Measurements from ENCODE around the gene PKP1.

Gene PKP1

GRCh38 chr1:201304126-201304525 lies 20.8 kb downstream of the PKP1 start (continued):
- TF ChIP-seq PRDM2 (tag by site-specific recombination; IDR thresholded peaks at IDR 0.05; ENCODE audit: borderline replicate concordance) (no peak), ZNF146 (tag by site-specific recombination; IDR thresholded peaks at IDR 0.05) (no peak), ZBTB44 (tag by site-specific recombination; IDR thresholded peaks at IDR 0.05) (no peak)

- Histone ChIP-seq H3K4me3 (ENCODE audit: low read depth, low read length) (no peak overlapping the region), H3K4me1 (ENCODE audit: control insufficient read depth, insufficient read depth, low read length) (no peaks in the 10 kb centered on the region; the same call in 1 of the 2 replicates), H3K36me3 (ENCODE audit: control insufficient read depth in 2 of 2, insufficient read depth in 1 of 2, low read length in 2 of 2) (no peaks in the 10 kb centered on the region), H3K27ac (ENCODE audit: extremely low read depth, low read depth, low read length) (no peak overlapping the region), H3K9me3 (ENCODE audit: control insufficient read depth, insufficient read depth, low read depth, low read length) (no peaks in the 10 kb centered on the region)
- CTCF ChIA-PET = interaction anchor here (0.8 to 1.1 kb wide), 3 partner anchors 8 to 165 kb away, joined by 3 to 4 read pairs (median 3); no protein-coding TSS in a partner anchor
- no peak for TF ChIP-seq ZNF624 (tag by site-specific recombination; IDR thresholded peaks at IDR 0.05)
- TF ChIP-seq ZNF426 (tag by site-specific recombination; IDR thresholded peaks at IDR 0.05) = no peak
- TF ChIP-seq TCF7L2 (IDR thresholded peaks at IDR 0.05; ENCODE audit: borderline replicate concordance, low read depth, low read length) = no peak
- no peak for TF ChIP-seq ZNF626 (tag by site-specific recombination; IDR thresholded peaks at IDR 0.05)
- no peak for TF ChIP-seq KLF7 (tag by site-specific recombination; IDR thresholded peaks at IDR 0.05; ENCODE audit: borderline replicate concordance)
- TF ChIP-seq YY1 (tag by site-specific recombination; IDR thresholded peaks at IDR 0.05) = no peak
- no peak for TF ChIP-seq ZNF311 (tag by site-specific recombination; IDR thresholded peaks at IDR 0.05; ENCODE audit: borderline replicate concordance)
- no peak for TF ChIP-seq ZBTB48 (tag by site-specific recombination; IDR thresholded peaks at IDR 0.05)
- TF ChIP-seq YY2 (tag by site-specific recombination; IDR thresholded peaks at IDR 0.05) = no peak
- no peak for TF ChIP-seq SP7 (tag by site-specific recombination; IDR thresholded peaks at IDR 0.05)
- no peak for TF ChIP-seq PRDM2 (tag by site-specific recombination; IDR thresholded peaks at IDR 0.05; ENCODE audit: borderline replicate concordance)
- POLR2A ChIA-PET = no interaction called here
Observed at GRCh38 chr1:201305815-201306214, 22.5 kb downstream of the PKP1 start.

All from HEK293 (cell line).